Stimulated activated CD8-positive, alpha-beta memory T cell treated with anti-CD3 and anti-CD28 coated beads, Interleukin-7, amount 100 ng/mL, for 1 hour (primary cell): ENCODE data around the gene LPGAT1.
"Not testable (repeated sequence)": the region's sequence is repeated elsewhere in the genome, so short reads cannot be mapped to it uniquely, and the experiment has no call there.

Experiments
- DNase-seq, 2 donors: peaks; one replicate each; pipeline ENCODE4 v3.0.0-alpha.2; 2020; ENCODE audit warnings: low read depth in 2 of 2

LPGAT1 gene

GRCh38 chr1:211735208-211736170, 95.1 kb downstream of the LPGAT1 start:
- no peak for DNase-seq

DNA sequence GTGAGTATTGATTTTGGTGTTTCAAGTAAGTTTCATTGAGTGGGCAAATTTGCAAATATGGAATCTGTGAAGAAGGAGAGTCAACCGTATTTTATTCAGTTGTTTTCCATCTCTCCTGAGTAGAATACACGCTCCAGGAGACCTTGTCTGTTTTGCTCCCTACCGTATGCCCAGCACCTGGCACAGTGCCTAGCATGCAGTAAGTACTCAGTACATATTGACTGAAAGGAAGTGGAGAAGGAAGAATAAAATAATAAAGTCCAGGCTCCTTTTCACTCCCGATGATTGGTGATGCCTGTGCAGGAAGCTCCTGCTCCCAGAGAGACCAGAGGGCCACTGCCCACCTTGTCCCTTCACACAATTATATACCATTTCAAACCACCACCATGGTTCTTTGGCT, 95.8 kb downstream of the LPGAT1 start:
- no peak for DNase-seq

DNA sequence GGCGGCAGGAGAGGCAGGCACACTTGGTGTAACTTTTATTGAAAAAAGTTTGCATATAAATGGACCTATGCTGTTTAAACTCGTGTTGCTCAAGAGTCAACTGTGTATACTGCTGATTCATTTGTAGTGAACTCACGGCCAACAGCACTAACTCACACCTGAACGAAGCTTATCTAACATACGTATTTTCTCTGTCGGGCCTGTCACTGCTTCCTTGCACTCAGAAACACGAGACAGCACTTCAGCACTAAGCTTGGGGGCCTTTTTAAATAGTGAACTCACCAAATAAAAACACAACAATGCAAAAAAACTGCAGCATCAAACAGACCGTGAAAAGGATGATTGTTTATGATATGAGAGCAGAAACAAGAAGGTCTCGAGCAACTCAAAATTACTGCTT, 96.2 kb downstream of the LPGAT1 start:
- no peak for DNase-seq

DNA sequence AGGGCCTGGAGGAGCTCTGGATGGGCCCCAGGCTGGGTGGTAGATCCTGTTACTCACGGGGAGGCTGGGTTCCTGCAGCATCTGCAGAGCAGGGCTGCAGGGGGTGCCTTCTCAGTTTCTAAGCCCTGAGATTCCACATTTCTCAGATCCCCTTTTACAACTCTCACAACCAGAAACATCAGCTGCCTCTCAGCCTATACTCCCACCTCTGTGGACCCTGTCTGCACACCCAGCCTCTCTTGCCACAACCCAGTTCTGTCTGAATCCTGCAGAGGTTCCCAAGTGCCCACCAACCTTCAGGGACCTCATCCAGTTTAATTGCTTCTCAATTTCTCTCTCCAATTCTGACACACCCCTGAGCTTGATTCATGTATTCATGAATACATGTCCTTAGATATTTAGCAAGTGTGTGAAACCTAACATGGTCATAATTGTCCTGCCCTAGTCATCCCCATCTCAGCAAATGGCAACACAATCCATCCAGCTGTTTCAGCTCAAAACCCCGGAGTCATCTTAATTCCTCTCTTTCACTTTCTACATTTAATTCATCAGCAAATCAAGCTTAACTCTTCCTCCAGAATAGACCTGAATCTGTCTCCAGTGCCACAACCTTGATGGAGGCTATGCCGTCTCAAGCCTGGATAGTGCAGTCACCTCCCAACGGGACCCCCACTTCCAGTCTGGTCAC, 98.1 kb downstream of the LPGAT1 start:
- no peak for DNase-seq

DNA sequence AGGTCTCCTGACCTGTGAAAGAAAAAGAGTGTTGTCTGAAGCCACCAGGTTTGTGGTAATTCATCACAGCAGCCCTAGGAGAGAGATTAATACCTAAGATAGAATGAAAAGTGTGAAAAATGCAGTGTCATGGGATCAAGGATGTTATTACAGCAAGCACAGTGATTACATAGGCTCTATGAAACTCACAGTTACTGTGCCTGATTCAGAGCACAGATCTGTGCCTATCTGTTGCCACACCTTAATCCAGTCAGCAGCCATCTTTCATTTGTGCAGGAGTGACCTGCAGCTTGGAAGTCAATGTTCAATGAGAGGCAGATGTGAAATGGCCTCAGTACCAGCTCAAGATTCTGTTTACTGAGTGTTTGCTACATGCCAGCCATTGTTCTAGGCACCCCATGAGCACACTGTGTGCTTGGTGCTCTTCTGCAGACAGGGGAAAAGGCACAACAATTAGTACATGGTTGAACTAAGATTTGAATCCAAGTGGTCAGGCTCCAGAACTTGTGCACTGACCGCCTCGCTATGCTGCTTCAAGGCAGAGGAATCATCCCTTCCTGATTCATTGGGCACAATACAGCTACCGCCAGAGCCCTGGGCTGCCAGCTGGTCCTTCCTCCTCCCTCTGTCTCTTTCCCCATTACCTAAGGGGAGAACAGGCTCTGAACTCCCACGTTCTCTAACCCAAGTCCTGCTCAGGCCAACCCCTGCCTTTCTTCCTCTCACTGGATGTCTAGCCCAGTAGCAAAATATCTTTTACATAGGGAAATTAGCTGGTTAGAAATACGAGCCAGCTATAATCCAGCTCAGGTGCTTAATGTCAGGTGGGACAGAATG, 98.9 kb downstream of the LPGAT1 start:
- DNase-seq = no peak

DNA sequence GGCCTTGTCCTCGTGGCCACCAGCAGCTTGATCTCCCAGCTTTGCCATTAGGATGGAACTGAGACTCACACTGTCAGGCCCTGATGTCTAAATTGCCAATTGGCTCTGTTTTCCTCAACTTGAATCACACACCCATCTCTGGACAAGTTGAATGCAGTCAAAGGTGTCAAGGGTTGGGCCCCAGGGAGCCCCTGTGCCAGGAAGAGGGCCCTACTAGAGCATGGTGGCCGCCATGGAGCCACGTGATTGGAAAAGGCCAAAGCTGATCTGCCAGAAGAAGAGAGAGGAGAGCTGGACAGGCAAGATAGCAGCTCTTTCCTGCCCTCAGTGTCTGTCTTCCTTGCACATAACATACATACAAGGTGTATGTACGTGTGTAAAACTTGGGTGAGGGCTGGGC, 100.2 kb downstream of the LPGAT1 start:
- DNase-seq = no peak

- DNase-seq = no peak
Measured at GRCh38 chr1:211729238-211729637, 101.3 kb downstream of the LPGAT1 start.

GRCh38 chr1:211726467-211726995, 104.0 kb downstream of the LPGAT1 start:
- no peak for DNase-seq

GRCh38 chr1:211724687-211725196, 105.8 kb downstream of the LPGAT1 start:
- no peak for DNase-seq

DNA sequence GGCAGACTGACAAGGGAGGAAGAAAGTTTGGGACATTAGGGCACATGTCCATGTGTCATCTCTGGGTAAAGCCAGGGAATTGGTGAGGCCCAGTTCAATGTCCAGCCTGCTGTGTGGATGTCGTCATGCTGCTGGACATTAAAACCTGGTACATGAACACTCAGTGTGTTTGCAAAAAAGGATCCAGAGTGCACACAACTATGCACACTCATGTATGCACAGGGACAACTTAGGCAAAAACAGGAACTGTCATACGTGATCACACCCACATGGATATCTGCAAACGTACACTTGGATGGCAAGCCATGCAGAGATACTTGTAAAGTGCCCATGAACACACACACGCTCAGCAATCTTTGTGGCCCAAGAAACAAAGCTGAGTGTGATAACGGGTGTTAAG, 107.3 kb downstream of the LPGAT1 start:
- no peak for DNase-seq

- DNase-seq = no peak
Measured at GRCh38 chr1:211722277-211723175, 108.0 kb downstream of the LPGAT1 start.

DNA sequence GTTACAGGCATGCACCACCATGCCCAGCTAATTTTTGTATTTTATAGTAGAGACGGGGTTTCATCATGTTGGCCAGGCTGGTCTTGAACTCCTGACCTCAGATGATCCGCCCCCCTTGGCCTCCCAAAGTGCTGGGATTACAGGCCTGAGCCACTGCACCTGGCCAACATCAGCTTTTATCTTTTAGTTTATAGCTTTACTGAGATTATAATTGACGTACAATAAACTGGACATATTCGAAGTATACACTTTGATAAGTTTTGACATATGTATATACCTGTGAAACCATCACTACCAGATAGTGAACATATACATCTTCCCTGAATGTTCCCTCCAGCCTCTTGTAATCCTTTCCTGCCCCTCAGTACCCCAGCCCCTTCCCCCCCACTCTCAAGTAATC, 114.0 kb downstream of the LPGAT1 start:
- not testable (repeated sequence) for DNase-seq

DNA sequence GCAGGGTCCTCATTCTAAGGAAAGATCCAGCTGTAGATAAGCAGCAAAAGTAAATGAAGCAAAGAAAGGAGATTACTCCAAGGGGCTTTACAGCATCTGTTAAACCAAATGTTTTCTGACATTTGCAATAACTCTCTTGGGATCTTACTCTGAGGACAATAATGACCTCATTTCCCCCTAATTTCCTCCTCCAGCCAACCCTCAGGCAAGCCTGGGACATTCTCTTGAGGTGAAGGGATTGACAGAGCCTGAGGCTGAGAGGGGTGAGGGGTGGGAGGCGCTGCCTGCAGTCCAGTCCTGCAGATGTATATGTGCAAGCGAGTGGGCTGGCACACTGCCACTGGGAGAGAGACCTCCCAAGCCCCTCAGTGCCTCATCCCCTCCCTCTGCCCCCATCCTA, 114.6 kb downstream of the LPGAT1 start:
- no peak for DNase-seq

- DNase-seq = no peak
Measured at GRCh38 chr1:211714154-211714553, 116.4 kb downstream of the LPGAT1 start.

DNA sequence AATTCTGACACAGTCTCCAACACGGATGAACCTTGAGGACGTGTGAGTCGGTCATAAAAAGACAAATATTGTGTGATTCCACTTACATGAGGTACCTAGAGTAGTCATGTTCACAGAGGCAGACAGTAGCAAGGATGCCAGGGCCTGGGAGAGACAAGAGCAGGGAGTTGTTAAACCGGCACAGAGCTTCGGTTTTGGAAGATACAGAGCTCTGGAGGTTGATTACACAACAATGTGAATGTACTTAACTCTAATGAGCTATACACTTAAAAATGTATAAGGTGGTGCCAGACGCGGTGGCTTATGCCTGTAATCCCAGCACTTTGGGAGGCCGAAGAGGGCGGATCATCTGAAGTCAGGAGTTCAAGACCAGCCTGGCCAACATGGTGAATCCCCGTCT, 117.3 kb downstream of the LPGAT1 start:
- DNase-seq = no peak

- no peak for DNase-seq
Measured at GRCh38 chr1:211711315-211711705, 119.3 kb downstream of the LPGAT1 start.

- DNase-seq = no peak
Measured at GRCh38 chr1:211710566-211711314, 119.8 kb downstream of the LPGAT1 start.

- no peak for DNase-seq
Measured at GRCh38 chr1:211708926-211709325, 121.6 kb downstream of the LPGAT1 start.

DNA sequence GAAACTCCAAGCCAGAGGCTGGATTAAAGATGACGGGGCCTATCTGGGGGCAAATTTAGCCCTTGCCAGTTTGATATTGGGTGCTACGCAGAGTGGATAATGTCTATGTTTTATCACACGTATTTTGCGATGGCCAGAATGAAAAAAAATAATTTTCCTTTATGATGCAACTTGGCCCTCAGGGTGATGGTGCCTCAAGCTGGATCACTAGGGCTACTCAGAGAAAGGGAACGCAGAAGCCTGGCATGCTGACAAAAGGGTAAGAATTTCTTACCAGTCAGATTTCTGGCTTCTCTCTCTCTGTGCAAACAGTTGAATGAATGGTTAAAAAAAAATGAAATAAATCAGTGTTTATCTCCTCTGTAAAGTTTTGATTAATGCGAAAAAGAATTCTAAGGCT, 122.6 kb downstream of the LPGAT1 start:
- DNase-seq = no peak
